HCT116 (cell line): ENCODE measurements around the gene HDAC11. TPM values are rescaled to one million over a fixed set of nuclear protein-coding genes. Genes with fewer than 3 reads are reported as not detected.
A peak's percentile ranks its signal among the peaks of the same experiment; 100 is the strongest.

Source experiments
- ATAC-seq: fragments of 200-7000 bp; cut with Tn5 transposase; 2 replicates; pipeline ENCODE4 v1.9.1; 2020; ENCODE audit warnings: mild to moderate bottlenecking, moderate library complexity
- BruUV-seq: library from RNA; stranded (reverse); fragments of 400-500 nt; replicated peaks from 2 replicates; lab custom pipeline; 2021; lab: Mats Ljungman, UMichigan
- CTCF ChIA-PET: fragments of 300-600 bp; sonication (Branson Sonifier 250); formaldehyde crosslinking; loops from one replicate; lab custom pipeline; 2021; ENCODE audit warnings: antibody characterized with exemption; lab: Charles Lee
- POLR2A ChIA-PET: fragments of 300-600, 350-600 bp; sonication (Branson Sonifier 250); formaldehyde crosslinking; loops from one replicate; lab custom pipeline; 2021; ENCODE audit warnings: antibody characterized with exemption; lab: Charles Lee
- RAD21 ChIA-PET, 2 experiments: fragments of 300-600 bp; sonication (Branson Sonifier 250); formaldehyde crosslinking; loops; one replicate each; lab custom pipeline; 2023; ENCODE audit warnings: low total read pairs in 2 of 2; ENCODE audit not compliant: uncharacterized antibody in 2 of 2, unreplicated experiment in 2 of 2, low non-redundant PET in 1 of 2; lab: Charles Lee
- DNase-seq: peaks from one replicate; pipeline ENCODE4 v3.0.0-alpha.2; 2010; ENCODE audit warnings: low read depth, low spot score
- H2AFZ ChIP-seq: fragments of 200-600 bp; shearing (Covaris generic), sonication (generic); 2 replicates; pipeline ENCODE4 v1.6.1; 2017; ENCODE audit warnings: low read depth, mixed run types, mixed read lengths, antibody characterized with exemption, low read length; ENCODE audit not compliant: poor library complexity, severe bottlenecking
- H3K27ac ChIP-seq: 2 replicates; pipeline ENCODE4 v1.5.1; 2012; ENCODE audit warnings: low read depth, low read length
- H3K27me3 ChIP-seq: fragments of 200-600 bp; sonication (generic); 2 replicates; pipeline ENCODE4 v1.6.1; 2016; ENCODE audit warnings: mixed run types, low read length, mixed read lengths; ENCODE audit not compliant: insufficient read depth
- H3K36me3 ChIP-seq, 2 experiments: fragments of 200-500 bp in 1 of 2; fragments of 200-600 bp in 1 of 2; sonication (Bioruptor generic) in 1 of 2; sonication (generic) in 1 of 2; 2 replicates each; pipeline versions ENCODE4 v1.5.1 to v1.6.1; 2014 to 2016; ENCODE audit warnings: low read length in 2 of 2, inconsistent platforms in 1 of 2, mixed read lengths in 1 of 2, mixed run types in 1 of 2; ENCODE audit not compliant: insufficient read depth in 2 of 2, control insufficient read depth in 1 of 2
- H3K4me1 ChIP-seq, 2 experiments: fragments of 200-600 bp in 1 of 2; sonication (generic) in 1 of 2; 2 replicates each; pipeline versions ENCODE4 v1.5.1 to v1.6.1; 2012 to 2017; ENCODE audit warnings: low read length in 2 of 2, inconsistent platforms in 1 of 2, mild to moderate bottlenecking in 1 of 2, mixed read lengths in 1 of 2, mixed run types in 1 of 2, moderate library complexity in 1 of 2; ENCODE audit not compliant: insufficient read depth in 2 of 2, control insufficient read depth in 1 of 2
- H3K4me2 ChIP-seq: fragments of 200-600 bp; sonication (generic); 2 replicates; pipeline ENCODE4 v1.6.1; 2017; ENCODE audit warnings: mixed run types, low read length, mixed read lengths
- H3K4me3 ChIP-seq, 2 experiments: fragments of 200-600 bp in 1 of 2; sonication (generic) in 1 of 2; replicated peaks in 1 of 2; 2 replicates each; pipeline ENCODE4 v1.5.1; 2011 to 2016; ENCODE audit warnings: low read length in 2 of 2, control low read depth in 1 of 2, low read depth in 1 of 2, mild to moderate bottlenecking in 1 of 2, mixed read lengths in 1 of 2, mixed run types in 1 of 2
- H3K79me2 ChIP-seq: fragments of 200-600 bp; sonication (generic); 2 replicates; pipeline ENCODE4 v1.6.1; 2017; ENCODE audit warnings: mild to moderate bottlenecking, mixed run types, low read length, moderate library complexity, mixed read lengths; ENCODE audit not compliant: insufficient read depth
- H3K9ac ChIP-seq: fragments of 200-600 bp; sonication (generic); 2 replicates; pipeline ENCODE4 v1.6.1; 2016; ENCODE audit warnings: low read length, mixed read lengths
- H3K9me2 ChIP-seq: fragments of 200-600 bp; sonication (generic), shearing (Covaris generic); 2 replicates; pipeline ENCODE4 v1.6.1; 2017; ENCODE audit warnings: mixed run types, mild to moderate bottlenecking, moderate library complexity; ENCODE audit not compliant: insufficient read depth
- H3K9me3 ChIP-seq, 2 experiments: fragments of 200-500 bp in 1 of 2; fragments of 200-600 bp in 1 of 2; sonication (Bioruptor generic) in 1 of 2; sonication (generic) in 1 of 2; 2 replicates each; pipeline ENCODE4 v1.6.1; 2014 to 2017; ENCODE audit warnings: low read length in 2 of 2, mixed read lengths in 2 of 2, inconsistent platforms in 1 of 2, low read depth in 1 of 2, mild to moderate bottlenecking in 1 of 2, mixed run types in 1 of 2, moderate library complexity in 1 of 2; ENCODE audit not compliant: control insufficient read depth in 1 of 2, insufficient read depth in 1 of 2
- H4K20me1 ChIP-seq: fragments of 200-600 bp; sonication (generic), shearing (Covaris generic); 2 replicates; pipeline ENCODE4 v1.6.1; 2017; ENCODE audit warnings: mixed run types, mild to moderate bottlenecking, moderate library complexity; ENCODE audit not compliant: insufficient read depth
- CBX3 ChIP-seq: IDR thresholded peaks from 2 replicates; pipeline ENCODE4 v1.6.1; 2012; ENCODE audit warnings: low read depth
- EGR1 ChIP-seq: IDR thresholded peaks from 2 replicates; pipeline ENCODE4 v1.6.1; 2012; ENCODE audit warnings: low read depth
- ELF1 ChIP-seq: IDR thresholded peaks from 2 replicates; pipeline ENCODE4 v1.6.1; 2012; ENCODE audit warnings: low read depth, borderline replicate concordance
- EZH2 ChIP-seq: fragments of 200-600 bp; sonication (generic); IDR thresholded peaks from 2 replicates; pipeline ENCODE4 v1.6.1; 2017; ENCODE audit warnings: antibody characterized with exemption, mixed run types
- EZH2phosphoT487 ChIP-seq: fragments of 200-600 bp; IDR thresholded peaks from 2 replicates; pipeline ENCODE4 v1.6.1; 2018; ENCODE audit warnings: antibody characterized with exemption, borderline replicate concordance
- FOSL1 ChIP-seq: IDR thresholded peaks from 2 replicates; pipeline ENCODE4 v1.6.1; 2012; ENCODE audit warnings: low read depth
- JUND ChIP-seq: IDR thresholded peaks from 2 replicates; pipeline ENCODE4 v1.6.1; 2012
- RAD21 ChIP-seq: IDR thresholded peaks from 2 replicates; pipeline ENCODE4 v1.6.1; 2012; ENCODE audit warnings: low read depth, mild to moderate bottlenecking
- SP1 ChIP-seq: IDR thresholded peaks from 2 replicates; pipeline ENCODE4 v1.6.1; 2012; ENCODE audit warnings: low read depth
- TCF7L2 ChIP-seq: IDR thresholded peaks from 2 replicates; pipeline ENCODE4 v1.7.0; 2011; ENCODE audit warnings: borderline replicate concordance, inconsistent platforms; ENCODE audit not compliant: insufficient read depth, insufficient read length; ENCODE audit errors: extremely low read depth
- YY1 ChIP-seq: IDR thresholded peaks from 2 replicates; pipeline ENCODE4 v1.6.1; 2011; ENCODE audit warnings: low read length, low read depth, moderate library complexity, mild to moderate bottlenecking; ENCODE audit not compliant: insufficient replicate concordance; ENCODE audit errors: extremely low read depth
- ZNF274 ChIP-seq: fragments of 200-500 bp; sonication (Bioruptor generic); IDR thresholded peaks from 2 replicates; pipeline ENCODE4 v1.6.1; 2014; ENCODE audit warnings: mild to moderate bottlenecking, low read depth, low read length, inconsistent platforms
- intact Hi-C: fragments of 100-400 bp; cut with micrococcal nuclease; formaldehyde crosslinking; loops from 2 replicates; pipeline ENCODE4 v1.10.0; 2022
- total RNA-seq: library from RNA; stranded (reverse); gene quantifications from one replicate; pipeline ENCODE4 v1.2.1, GENCODE V29; 2021; ENCODE audit not compliant: unreplicated experiment
- TF ChIP-seq, protein P1 (sequence below): IDR thresholded peaks from 2 replicates; pipeline ENCODE4 v1.6.1; 2011; ENCODE audit warnings: mild to moderate bottlenecking, low read length, moderate library complexity; ENCODE audit not compliant: insufficient replicate concordance; ENCODE audit errors: extremely low read depth
- TF ChIP-seq, protein P2 (sequence below): IDR thresholded peaks from 2 replicates; pipeline ENCODE4 v1.6.1; 2012

The HDAC11 gene
- total RNA-seq, 1 experiment from 2014 or later = 16.1 TPM

GRCh38 chr3:13537909-13538296, 57.8 kb downstream of the HDAC11 start (continued):
- TF ChIP-seq, protein P1, sequence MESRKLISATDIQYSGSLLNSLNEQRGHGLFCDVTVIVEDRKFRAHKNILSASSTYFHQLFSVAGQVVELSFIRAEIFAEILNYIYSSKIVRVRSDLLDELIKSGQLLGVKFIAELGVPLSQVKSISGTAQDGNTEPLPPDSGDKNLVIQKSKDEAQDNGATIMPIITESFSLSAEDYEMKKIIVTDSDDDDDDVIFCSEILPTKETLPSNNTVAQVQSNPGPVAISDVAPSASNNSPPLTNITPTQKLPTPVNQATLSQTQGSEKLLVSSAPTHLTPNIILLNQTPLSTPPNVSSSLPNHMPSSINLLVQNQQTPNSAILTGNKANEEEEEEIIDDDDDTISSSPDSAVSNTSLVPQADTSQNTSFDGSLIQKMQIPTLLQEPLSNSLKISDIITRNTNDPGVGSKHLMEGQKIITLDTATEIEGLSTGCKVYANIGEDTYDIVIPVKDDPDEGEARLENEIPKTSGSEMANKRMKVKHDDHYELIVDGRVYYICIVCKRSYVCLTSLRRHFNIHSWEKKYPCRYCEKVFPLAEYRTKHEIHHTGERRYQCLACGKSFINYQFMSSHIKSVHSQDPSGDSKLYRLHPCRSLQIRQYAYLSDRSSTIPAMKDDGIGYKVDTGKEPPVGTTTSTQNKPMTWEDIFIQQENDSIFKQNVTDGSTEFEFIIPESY = peak; percentile 46
- TF ChIP-seq ELF1 = no peak
- peak; percentile 85 for TF ChIP-seq JUND
- peak; percentile 15 for TF ChIP-seq YY1
- TF ChIP-seq CBX3 = 0 out of 2 replicates have a peak, but pooled peaks have one; percentile 33
- TF ChIP-seq ZNF274 = no peak
- peak; percentile 34; the same call in 1 of the 2 replicates for TF ChIP-seq RAD21
- TF ChIP-seq FOSL1 = peak; percentile 86
- TF ChIP-seq, protein P2, sequence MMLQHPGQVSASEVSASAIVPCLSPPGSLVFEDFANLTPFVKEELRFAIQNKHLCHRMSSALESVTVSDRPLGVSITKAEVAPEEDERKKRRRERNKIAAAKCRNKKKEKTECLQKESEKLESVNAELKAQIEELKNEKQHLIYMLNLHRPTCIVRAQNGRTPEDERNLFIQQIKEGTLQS = no peak
- no peak for TF ChIP-seq TCF7L2
- no peak for TF ChIP-seq EZH2

GRCh38 chr3:13538520-13539291, 58.6 kb downstream of the HDAC11 start:
- no peaks in the 10 kb centered on the region for H3K79me2 ChIP-seq
- TF ChIP-seq SP1 = no peak
- TF ChIP-seq, protein P1 = no peak
- no peak for TF ChIP-seq EZH2phosphoT487
- no peak for TF ChIP-seq EGR1
- no peak for TF ChIP-seq ZNF274
- no peak for TF ChIP-seq EZH2
- TF ChIP-seq, all 23 proteins: peak for 0
- peak; percentile 17 for ATAC-seq
- peak overlapping the region; percentile 46 for H3K9ac ChIP-seq
- no peaks in the 10 kb centered on the region for H3K27me3 ChIP-seq
- DNase-seq = no peak
- no peaks in the 10 kb centered on the region for H4K20me1 ChIP-seq
- H2AFZ ChIP-seq = peak overlapping the region; percentile 17
- peaks cover 35 to 57% of the 10 kb centered on the region in 2 experiments for H3K4me1 ChIP-seq
- no TSS peak for BruUV-seq
- intact Hi-C loops = no loop called here
- H3K36me3 ChIP-seq = no peaks in the 10 kb centered on the region
- ChIA-PET RAD21 (no interaction called here), POLR2A (no interaction called here), CTCF (interaction anchor here (1.1 kb wide), 2 partner anchors 10 to 43 kb away, joined by 3 to 4 read pairs; no protein-coding TSS in a partner anchor)
- peaks cover 0 to 8% of the 10 kb centered on the region in 2 experiments; a peak in 1 of 4 replicates for H3K9me3 ChIP-seq
- no peaks in the 10 kb centered on the region for H3K9me2 ChIP-seq
- peak overlapping the region; percentile 69 for H3K4me2 ChIP-seq
- peak overlapping the region in 1 of 2 experiments; percentile 36; a peak in 1 of 4 replicates for H3K4me3 ChIP-seq
- peak overlapping the region; percentile 48 for H3K27ac ChIP-seq
